BE2C (cell line): ENCODE data around the gene TENM4.

Source experiments
- DNase-seq: peaks from one replicate; pipeline ENCODE4 v3.0.0-alpha.2; 2020
- H3K27me3 ChIP-seq: fragments of 250-450 bp; sonication (Bioruptor Pico); 2 replicates; pipeline ENCODE4 v1.5.1; 2020; ENCODE audit warnings: mild to moderate bottlenecking
- H3K36me3 ChIP-seq: fragments of 250-450 bp; sonication (Bioruptor Pico); 2 replicates; pipeline ENCODE4 v1.5.1; 2020; ENCODE audit warnings: mild to moderate bottlenecking
- H3K4me1 ChIP-seq: fragments of 250-450 bp; sonication (Bioruptor Pico); 2 replicates; pipeline ENCODE4 v1.5.1; 2020
- H3K4me3 ChIP-seq: 2 replicates; pipeline ENCODE4 v1.5.1; 2011; ENCODE audit warnings: low read depth, low read length
- H3K9me3 ChIP-seq: fragments of 250-450 bp; sonication (Bioruptor Pico); 2 replicates; pipeline ENCODE4 v1.5.1; 2020
- CTCF ChIP-seq: IDR thresholded peaks from 2 replicates; pipeline ENCODE4 v1.5.1; 2012; ENCODE audit warnings: mild to moderate bottlenecking, low read depth, low read length

TENM4 gene

GRCh38 chr11:79025622-79026021 lies 415.2 kb downstream of the TENM4 start:
- no peaks in the 10 kb centered on the region for H3K27me3 ChIP-seq

GRCh38 chr11:79025097-79025496 lies 415.7 kb downstream of the TENM4 start:
- peaks cover 7% of the 10 kb centered on the region for H3K4me1 ChIP-seq
- no peaks in the 10 kb centered on the region for H3K27me3 ChIP-seq
- no peak for TF ChIP-seq CTCF
- H3K9me3 ChIP-seq: no peaks in the 10 kb centered on the region
- no peak for DNase-seq
- H3K4me3 ChIP-seq: no peak overlapping the region
- H3K36me3 ChIP-seq: no peaks in the 10 kb centered on the region

More at GRCh38 chr11:79025622-79026021, 415.2 kb downstream of the TENM4 start:
- no peak for DNase-seq
- Histone ChIP-seq H3K9me3 (no peaks in the 10 kb centered on the region), H3K36me3 (no peaks in the 10 kb centered on the region), H3K4me3 (no peak overlapping the region), H3K4me1 (peaks cover 2% of the 10 kb centered on the region; the same call in 1 of the 2 replicates)
- TF ChIP-seq CTCF: no peak

DNA sequence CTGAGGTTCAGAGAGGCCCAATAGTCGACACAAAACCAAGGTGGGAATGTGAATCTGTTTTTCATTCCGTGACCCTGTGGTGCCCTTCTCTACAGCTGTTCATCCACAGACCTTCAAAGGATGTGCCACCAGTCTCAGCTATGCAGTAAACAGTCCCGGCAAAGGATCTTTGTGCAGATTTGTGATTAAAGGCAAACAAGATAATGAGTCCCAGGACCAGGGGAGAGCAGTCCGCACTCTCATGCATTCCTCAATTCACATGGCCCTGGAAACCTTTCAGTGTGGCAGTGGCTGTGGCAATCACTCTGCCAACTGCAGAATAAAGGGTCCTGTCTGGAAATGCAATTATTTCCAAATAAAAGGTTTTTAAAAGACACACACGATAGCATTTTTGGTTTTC lies 418.6 kb downstream of the TENM4 start:
- Histone ChIP-seq H3K4me3 (no peak overlapping the region), H3K4me1 (peaks cover 27% of the 10 kb centered on the region), H3K36me3 (no peaks in the 10 kb centered on the region), H3K9me3 (no peaks in the 10 kb centered on the region), H3K27me3 (no peaks in the 10 kb centered on the region)
- no peak for TF ChIP-seq CTCF
- no peak for DNase-seq

DNA sequence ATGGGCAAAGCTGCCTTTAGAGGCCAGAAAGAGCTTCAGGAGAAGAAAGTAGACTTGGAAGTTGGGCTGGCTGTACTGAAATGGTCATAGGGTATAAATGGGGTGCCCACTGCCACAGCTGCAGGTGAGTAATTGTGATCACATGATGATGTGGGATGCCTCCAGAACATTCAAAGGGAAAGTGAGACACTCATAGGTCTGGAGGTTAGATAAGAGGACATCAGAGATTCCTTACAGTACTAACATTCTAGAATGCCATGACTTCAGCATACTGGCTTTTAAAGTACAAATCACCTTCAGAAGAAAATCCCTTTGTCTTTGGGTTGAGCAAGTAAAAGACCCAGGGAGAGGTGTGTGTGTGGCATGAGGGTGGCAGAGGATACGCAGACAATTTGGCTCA lies 419.2 kb downstream of the TENM4 start:
- Histone ChIP-seq H3K4me1 (peaks cover 32% of the 10 kb centered on the region), H3K27me3 (no peaks in the 10 kb centered on the region), H3K9me3 (no peaks in the 10 kb centered on the region), H3K4me3 (no peak overlapping the region), H3K36me3 (no peaks in the 10 kb centered on the region)
- no peak for TF ChIP-seq CTCF
- DNase-seq: no peak

- Histone ChIP-seq H3K27me3 (no peaks in the 10 kb centered on the region), H3K4me3 (no peak overlapping the region), H3K9me3 (no peaks in the 10 kb centered on the region), H3K36me3 (no peaks in the 10 kb centered on the region), H3K4me1 (peaks cover 39% of the 10 kb centered on the region)
- TF ChIP-seq CTCF: no peak
- DNase-seq: no peak
These were observed 420.9 kb downstream of the TENM4 start for GRCh38 chr11:79019975-79020374.

GRCh38 chr11:79019277-79019676 lies 421.6 kb downstream of the TENM4 start:
- no peak for TF ChIP-seq CTCF
- H3K4me3 ChIP-seq: no peak overlapping the region
- no peaks in the 10 kb centered on the region for H3K36me3 ChIP-seq
- H3K9me3 ChIP-seq: no peaks in the 10 kb centered on the region
- H3K4me1 ChIP-seq: peaks cover 46% of the 10 kb centered on the region
- H3K27me3 ChIP-seq: no peaks in the 10 kb centered on the region
- no peak for DNase-seq
